ENCODE measurements around the gene NRROS. TPM values are rescaled to one million over a fixed set of nuclear protein-coding genes. Genes with fewer than 3 reads are reported as not detected.

The NRROS gene
- total and polyA plus RNA-seq, 10 of the 15 experiments (the other 5 are each of a cell fraction or from before 2014, with no cell fraction given), result 0.35 to 42.2 (median 12.6) TPM

Small RNA genes lying within 50 kb of the gene (small RNA-seq; reads per million reads assigned to genes)
- not detected for gene RNU6-646P

Other genes starting within 250 kb of the NRROS start
Only the 7 nearest of the 9 such genes appear.
- gene RNF168, start 135.9 kb upstream of the NRROS start, total RNA-seq (2014; rRNA removed), result 28.5 and 32.1 TPM in 2 replicates
- 43.4 and 43.9 TPM in 2 replicates for gene RNF168, start 135.9 kb upstream of the NRROS start, total RNA-seq (2014; rRNA removed; fragmentation: Illumina TruSeq; extraction: Trizol)
- 47.5 and 47.7 TPM in 2 replicates for gene RNF168, start 135.9 kb upstream of the NRROS start, total RNA-seq (2021)
- 12.7 and 12.8 TPM in 2 replicates for gene RNF168, start 135.9 kb upstream of the NRROS start, polyA plus RNA-seq (2011; rRNA removed)
- 21.0 and 23.7 TPM in 2 replicates for gene RNF168, start 135.9 kb upstream of the NRROS start, polyA plus RNA-seq (2014; fragmentation: Illumina TruSeq; extraction: Trizol)
- gene RNF168, start 135.9 kb upstream of the NRROS start, polyA plus RNA-seq (2014; fragmentation: Nextera tagmentation; extraction: Ambion mirVana), result 10 to 100 TPM; 17.5 to 18.4 TPM
- 12.8 and 14.2 TPM in 2 replicates for gene RNF168, start 135.9 kb upstream of the NRROS start, polyA plus RNA-seq (2014; rRNA removed)
- 10 to 100 TPM; 37.0 to 46.9 TPM for gene RNF168, start 135.9 kb upstream of the NRROS start, polyA plus RNA-seq (2016; fragmentation: Nextera tagmentation; extraction: Ambion mirVana)
- not detected in 2 replicates for gene SMCO1, start 124.3 kb upstream of the NRROS start, total RNA-seq (2014; rRNA removed)
- not detected in 2 replicates for gene SMCO1, start 124.3 kb upstream of the NRROS start, total RNA-seq (2014; rRNA removed; fragmentation: Illumina TruSeq; extraction: Trizol)
- not detected in 2 replicates for gene SMCO1, start 124.3 kb upstream of the NRROS start, total RNA-seq (2021)
- not detected in 2 replicates for gene SMCO1, start 124.3 kb upstream of the NRROS start, polyA plus RNA-seq (2011; rRNA removed)
- gene SMCO1, start 124.3 kb upstream of the NRROS start, polyA plus RNA-seq (2014; fragmentation: Illumina TruSeq; extraction: Trizol), result not detected in 2 replicates
- gene SMCO1, start 124.3 kb upstream of the NRROS start, polyA plus RNA-seq (2014; fragmentation: Nextera tagmentation; extraction: Ambion mirVana), result under 1 TPM in 1 of 2 experiments, not detected in 1; 0.05 TPM
- gene SMCO1, start 124.3 kb upstream of the NRROS start, polyA plus RNA-seq (2014; rRNA removed), result not detected in 2 replicates
- gene SMCO1, start 124.3 kb upstream of the NRROS start, polyA plus RNA-seq (2016; fragmentation: Nextera tagmentation; extraction: Ambion mirVana), result not detected
- gene WDR53, start 71.1 kb upstream of the NRROS start, total RNA-seq (2014; rRNA removed), result 8.9 and 10.4 TPM in 2 replicates
- 14.5 and 15.8 TPM in 2 replicates for gene WDR53, start 71.1 kb upstream of the NRROS start, total RNA-seq (2014; rRNA removed; fragmentation: Illumina TruSeq; extraction: Trizol)
- gene WDR53, start 71.1 kb upstream of the NRROS start, total RNA-seq (2021), result 11.5 and 16.0 TPM in 2 replicates
- gene WDR53, start 71.1 kb upstream of the NRROS start, polyA plus RNA-seq (2011; rRNA removed), result 7.7 and 14.0 TPM in 2 replicates
- 16.9 and 26.7 TPM in 2 replicates for gene WDR53, start 71.1 kb upstream of the NRROS start, polyA plus RNA-seq (2014; fragmentation: Illumina TruSeq; extraction: Trizol)
- 10 to 100 TPM; 17.4 to 18.4 TPM for gene WDR53, start 71.1 kb upstream of the NRROS start, polyA plus RNA-seq (2014; fragmentation: Nextera tagmentation; extraction: Ambion mirVana)
- gene WDR53, start 71.1 kb upstream of the NRROS start, polyA plus RNA-seq (2014; rRNA removed), result 12.7 and 14.2 TPM in 2 replicates
- 10 to 100 TPM; 18.9 to 20.3 TPM for gene WDR53, start 71.1 kb upstream of the NRROS start, polyA plus RNA-seq (2016; fragmentation: Nextera tagmentation; extraction: Ambion mirVana)
- 12.6 and 16.1 TPM in 2 replicates for gene FBXO45, start 71.0 kb upstream of the NRROS start, total RNA-seq (2014; rRNA removed)
- 17.3 and 17.5 TPM in 2 replicates for gene FBXO45, start 71.0 kb upstream of the NRROS start, total RNA-seq (2014; rRNA removed; fragmentation: Illumina TruSeq; extraction: Trizol)
- 14.5 and 15.0 TPM in 2 replicates for gene FBXO45, start 71.0 kb upstream of the NRROS start, total RNA-seq (2021)
- gene FBXO45, start 71.0 kb upstream of the NRROS start, polyA plus RNA-seq (2011; rRNA removed), result 16.0 and 25.2 TPM in 2 replicates
- gene FBXO45, start 71.0 kb upstream of the NRROS start, polyA plus RNA-seq (2014; fragmentation: Illumina TruSeq; extraction: Trizol), result 16.6 and 19.8 TPM in 2 replicates
- gene FBXO45, start 71.0 kb upstream of the NRROS start, polyA plus RNA-seq (2014; fragmentation: Nextera tagmentation; extraction: Ambion mirVana), result 10 to 100 TPM in 1 of 2 experiments, 1 to 10 TPM in 1; 7.5 to 10.0 TPM
- gene FBXO45, start 71.0 kb upstream of the NRROS start, polyA plus RNA-seq (2014; rRNA removed), result 9.3 and 11.0 TPM in 2 replicates
- 1 to 10 TPM; 4.0 TPM for gene FBXO45, start 71.0 kb upstream of the NRROS start, polyA plus RNA-seq (2016; fragmentation: Nextera tagmentation; extraction: Ambion mirVana)
- gene CEP19, start 72.6 kb downstream of the NRROS start, total RNA-seq (2014; rRNA removed), result 2.0 and 2.5 TPM in 2 replicates
- 2.7 and 2.9 TPM in 2 replicates for gene CEP19, start 72.6 kb downstream of the NRROS start, total RNA-seq (2014; rRNA removed; fragmentation: Illumina TruSeq; extraction: Trizol)
- gene CEP19, start 72.6 kb downstream of the NRROS start, total RNA-seq (2021), result 1.6 and 1.9 TPM in 2 replicates
- gene CEP19, start 72.6 kb downstream of the NRROS start, polyA plus RNA-seq (2011; rRNA removed), result 1.9 and 2.8 TPM in 2 replicates
- 3.1 and 4.5 TPM in 2 replicates for gene CEP19, start 72.6 kb downstream of the NRROS start, polyA plus RNA-seq (2014; fragmentation: Illumina TruSeq; extraction: Trizol)
- 1 to 10 TPM; 2.4 to 2.8 TPM for gene CEP19, start 72.6 kb downstream of the NRROS start, polyA plus RNA-seq (2014; fragmentation: Nextera tagmentation; extraction: Ambion mirVana)
- gene CEP19, start 72.6 kb downstream of the NRROS start, polyA plus RNA-seq (2014; rRNA removed), result 2.2 and 2.6 TPM in 2 replicates
- gene CEP19, start 72.6 kb downstream of the NRROS start, polyA plus RNA-seq (2016; fragmentation: Nextera tagmentation; extraction: Ambion mirVana), result 1 to 10 TPM; 5.6 to 5.9 TPM
- gene PIGX, start 72.7 kb downstream of the NRROS start, total RNA-seq (2014; rRNA removed), result 23.8 and 31.9 TPM in 2 replicates
- 22.6 and 22.9 TPM in 2 replicates for gene PIGX, start 72.7 kb downstream of the NRROS start, total RNA-seq (2014; rRNA removed; fragmentation: Illumina TruSeq; extraction: Trizol)
- 21.8 and 27.1 TPM in 2 replicates for gene PIGX, start 72.7 kb downstream of the NRROS start, total RNA-seq (2021)
- gene PIGX, start 72.7 kb downstream of the NRROS start, polyA plus RNA-seq (2011; rRNA removed), result 17.6 and 26.2 TPM in 2 replicates
- gene PIGX, start 72.7 kb downstream of the NRROS start, polyA plus RNA-seq (2014; fragmentation: Illumina TruSeq; extraction: Trizol), result 25.5 and 29.7 TPM in 2 replicates
- gene PIGX, start 72.7 kb downstream of the NRROS start, polyA plus RNA-seq (2014; fragmentation: Nextera tagmentation; extraction: Ambion mirVana), result 1 to 10 TPM; 3.8 to 9.7 TPM
- gene PIGX, start 72.7 kb downstream of the NRROS start, polyA plus RNA-seq (2014; rRNA removed), result 23.5 and 27.3 TPM in 2 replicates
- 10 to 100 TPM in 1 of 2 experiments, 1 to 10 TPM in 1; 5.7 to 40.0 TPM for gene PIGX, start 72.7 kb downstream of the NRROS start, polyA plus RNA-seq (2016; fragmentation: Nextera tagmentation; extraction: Ambion mirVana)
- gene PAK2, start 100.2 kb downstream of the NRROS start, total RNA-seq (2014; rRNA removed), result 13.4 and 15.7 TPM in 2 replicates
- gene PAK2, start 100.2 kb downstream of the NRROS start, total RNA-seq (2014; rRNA removed; fragmentation: Illumina TruSeq; extraction: Trizol), result 21.9 and 23.3 TPM in 2 replicates
- gene PAK2, start 100.2 kb downstream of the NRROS start, total RNA-seq (2021), result 54.5 and 59.1 TPM in 2 replicates
- gene PAK2, start 100.2 kb downstream of the NRROS start, polyA plus RNA-seq (2011; rRNA removed), result 44.7 and 46.5 TPM in 2 replicates
- 43.4 and 52.2 TPM in 2 replicates for gene PAK2, start 100.2 kb downstream of the NRROS start, polyA plus RNA-seq (2014; fragmentation: Illumina TruSeq; extraction: Trizol)
- 10 to 100 TPM in 1 of 2 experiments, 1 to 10 TPM in 1; 9.0 to 11.7 TPM for gene PAK2, start 100.2 kb downstream of the NRROS start, polyA plus RNA-seq (2014; fragmentation: Nextera tagmentation; extraction: Ambion mirVana)
- 17.5 and 18.2 TPM in 2 replicates for gene PAK2, start 100.2 kb downstream of the NRROS start, polyA plus RNA-seq (2014; rRNA removed)
- gene PAK2, start 100.2 kb downstream of the NRROS start, polyA plus RNA-seq (2016; fragmentation: Nextera tagmentation; extraction: Ambion mirVana), result 10 to 100 TPM; 32.1 to 35.9 TPM

Data from GM12878 (cell line).